ENCODE data around the gene LMAN2L. TPM values are rescaled to one million over a fixed set of nuclear protein-coding genes. Genes with fewer than 3 reads are reported as not detected.

The LMAN2L gene
- total and polyA plus RNA-seq, 2 donors (not counting 1 experiment from before 2014, with no cell fraction given), result 5.7 to 10.7 TPM

DNA sequence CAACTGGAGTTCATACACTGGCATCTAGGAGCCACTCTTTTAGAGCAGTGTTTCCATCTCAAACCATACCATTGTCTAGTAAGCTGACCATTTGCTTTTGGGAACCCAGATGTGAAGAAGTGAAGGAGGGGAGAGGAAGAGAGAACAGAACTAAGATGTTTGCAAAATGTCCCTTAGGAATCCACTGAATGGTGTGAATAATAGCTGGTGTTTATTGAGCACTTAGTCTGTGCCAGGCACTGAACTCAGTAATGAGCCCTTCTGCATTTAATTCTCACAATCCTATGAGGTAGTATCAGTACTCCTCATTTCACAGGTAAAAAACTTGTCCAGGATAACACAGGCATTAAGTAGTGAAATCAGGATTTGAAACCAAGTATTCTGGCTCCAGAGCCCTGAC, 23.5 kb downstream of the LMAN2L start:
- Histone ChIP-seq H2AFZ (ENCODE audit: insufficient read depth, low read depth, low read length, poor library complexity, severe bottlenecking) (no peak overlapping the region), H3K9ac (ENCODE audit: low read length) (no peak overlapping the region), H3K36me3 (replicated peaks in 1 of 2; ENCODE audit: control extremely low read depth in 1 of 2, control insufficient read depth in 1 of 2, extremely low read depth in 1 of 2, insufficient read depth in 2 of 2, low read length in 1 of 2) (peaks cover 3 to 14% of the 10 kb centered on the region in 2 experiments), H4K20me1 (ENCODE audit: control insufficient read depth, insufficient read depth, low read length, poor library complexity, severe bottlenecking) (no peaks in the 10 kb centered on the region), H3K9me3 (ENCODE audit: control extremely low read depth in 1 of 3, control insufficient read depth in 2 of 3, insufficient read depth in 1 of 3, low read length in 2 of 3) (no peaks in the 10 kb centered on the region), H3K27ac (ENCODE audit: low read length in 2 of 2) (no peak overlapping the region), H3K4me1 (ENCODE audit: control insufficient read depth in 2 of 2, insufficient read depth in 2 of 2, low read length in 2 of 2) (no peaks in the 10 kb centered on the region), H3K79me2 (ENCODE audit: control insufficient read depth, insufficient read depth, low read length) (no peaks in the 10 kb centered on the region), H3K4me3 (ENCODE audit: control extremely low read depth in 1 of 5, extremely low read depth in 1 of 5, insufficient read depth in 1 of 5, low read depth in 2 of 5, low read length in 4 of 5) (no peak overlapping the region), H3K27me3 (replicated peaks in 1 of 4; ENCODE audit: control extremely low read depth in 1 of 4, control insufficient read depth in 3 of 4, insufficient read depth in 4 of 4, low read length in 3 of 4) (no peaks in the 10 kb centered on the region), H3K4me2 (replicated peaks; ENCODE audit: low read depth, low read length, poor library complexity, severe bottlenecking) (no peak overlapping the region)
- Mint-ChIP-seq H3K27ac (no peak overlapping the region), H3K4me3 (no peak overlapping the region), H3K9me3 (ENCODE audit: insufficient read depth) (no peaks in the 10 kb centered on the region), H3K4me1 (no peaks in the 10 kb centered on the region), H3K27me3 (no peaks in the 10 kb centered on the region)
- ChIA-PET CTCF (no interaction called here), POLR2A (no interaction called here)
- no peak for TF ChIP-seq EZH2 (IDR thresholded peaks at IDR 0.05; ENCODE audit: borderline replicate concordance, insufficient read depth, low read depth, low read length, poor library complexity, severe bottlenecking)
- TF ChIP-seq, protein P1, sequence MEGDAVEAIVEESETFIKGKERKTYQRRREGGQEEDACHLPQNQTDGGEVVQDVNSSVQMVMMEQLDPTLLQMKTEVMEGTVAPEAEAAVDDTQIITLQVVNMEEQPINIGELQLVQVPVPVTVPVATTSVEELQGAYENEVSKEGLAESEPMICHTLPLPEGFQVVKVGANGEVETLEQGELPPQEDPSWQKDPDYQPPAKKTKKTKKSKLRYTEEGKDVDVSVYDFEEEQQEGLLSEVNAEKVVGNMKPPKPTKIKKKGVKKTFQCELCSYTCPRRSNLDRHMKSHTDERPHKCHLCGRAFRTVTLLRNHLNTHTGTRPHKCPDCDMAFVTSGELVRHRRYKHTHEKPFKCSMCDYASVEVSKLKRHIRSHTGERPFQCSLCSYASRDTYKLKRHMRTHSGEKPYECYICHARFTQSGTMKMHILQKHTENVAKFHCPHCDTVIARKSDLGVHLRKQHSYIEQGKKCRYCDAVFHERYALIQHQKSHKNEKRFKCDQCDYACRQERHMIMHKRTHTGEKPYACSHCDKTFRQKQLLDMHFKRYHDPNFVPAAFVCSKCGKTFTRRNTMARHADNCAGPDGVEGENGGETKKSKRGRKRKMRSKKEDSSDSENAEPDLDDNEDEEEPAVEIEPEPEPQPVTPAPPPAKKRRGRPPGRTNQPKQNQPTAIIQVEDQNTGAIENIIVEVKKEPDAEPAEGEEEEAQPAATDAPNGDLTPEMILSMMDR (IDR thresholded peaks at IDR 0.05), result no peak
- intact Hi-C loops (cut with micrococcal nuclease), result no loop called here
- ATAC-seq (ENCODE audit: low read depth) (no peak), DNase-seq (no peak)

DNA sequence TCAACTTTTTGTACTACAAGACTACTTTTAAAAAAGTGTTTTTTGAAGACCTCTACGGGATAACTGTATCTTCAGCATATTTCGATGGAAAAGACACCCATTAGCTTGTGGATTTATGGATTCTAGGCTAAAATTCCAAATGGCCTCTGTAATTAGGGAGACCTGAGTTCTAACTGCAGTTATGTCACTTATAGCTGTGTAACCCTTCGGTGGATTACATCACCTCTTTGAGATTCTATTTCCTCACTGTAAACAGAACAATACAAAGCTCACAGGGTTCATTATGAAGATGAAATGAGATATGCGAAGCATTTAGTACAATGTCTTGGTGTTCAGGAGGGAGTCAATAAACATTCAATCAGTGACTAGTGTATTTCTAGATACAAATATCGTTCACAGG, 24.2 kb downstream of the LMAN2L start:
- no peak for DNase-seq
- Mint-ChIP-seq H3K4me1 (no peaks in the 10 kb centered on the region), H3K27me3 (no peaks in the 10 kb centered on the region), H3K9me3 (ENCODE audit: insufficient read depth) (no peaks in the 10 kb centered on the region), H3K27ac (no peak overlapping the region), H3K4me3 (no peak overlapping the region)
- H3K9me3 ChIP-seq (ENCODE audit: control extremely low read depth in 1 of 3, control insufficient read depth in 2 of 3, insufficient read depth in 1 of 3, low read length in 2 of 3), result no peaks in the 10 kb centered on the region
- CTCF ChIA-PET, result no interaction called here
- no peaks in the 10 kb centered on the region for H3K79me2 ChIP-seq (ENCODE audit: control insufficient read depth, insufficient read depth, low read length)
- TF ChIP-seq EZH2 (IDR thresholded peaks at IDR 0.05; ENCODE audit: borderline replicate concordance, insufficient read depth, low read depth, low read length, poor library complexity, severe bottlenecking), result no peak
- TF ChIP-seq, protein P1 (IDR thresholded peaks at IDR 0.05), result no peak
- no peak overlapping the region for H3K9ac ChIP-seq (ENCODE audit: low read length)
- no peak overlapping the region for H2AFZ ChIP-seq (ENCODE audit: insufficient read depth, low read depth, low read length, poor library complexity, severe bottlenecking)
- WGBS (ENCODE audit: insufficient coverage), result no CpG with 5 or more reads among the region's 5 CpGs
- H3K36me3 ChIP-seq (replicated peaks in 1 of 2; ENCODE audit: control extremely low read depth in 1 of 2, control insufficient read depth in 1 of 2, extremely low read depth in 1 of 2, insufficient read depth in 2 of 2, low read length in 1 of 2), result peaks cover 7 to 21% of the 10 kb centered on the region in 2 experiments
- no peaks in the 10 kb centered on the region for H4K20me1 ChIP-seq (ENCODE audit: control insufficient read depth, insufficient read depth, low read length, poor library complexity, severe bottlenecking)
- H3K4me2 ChIP-seq (replicated peaks; ENCODE audit: low read depth, low read length, poor library complexity, severe bottlenecking), result no peak overlapping the region
- no peaks in the 10 kb centered on the region for H3K4me1 ChIP-seq (ENCODE audit: control insufficient read depth in 2 of 2, insufficient read depth in 2 of 2, low read length in 2 of 2)
- H3K4me3 ChIP-seq (ENCODE audit: control extremely low read depth in 1 of 5, extremely low read depth in 1 of 5, insufficient read depth in 1 of 5, low read depth in 2 of 5, low read length in 4 of 5), result no peak overlapping the region
- intact Hi-C loops (cut with micrococcal nuclease), result no loop called here
- ATAC-seq (ENCODE audit: low read depth), result no peak
- POLR2A ChIA-PET, result no interaction called here
- H3K27me3 ChIP-seq (replicated peaks in 1 of 4; ENCODE audit: control extremely low read depth in 1 of 4, control insufficient read depth in 3 of 4, insufficient read depth in 4 of 4, low read length in 3 of 4), result no peaks in the 10 kb centered on the region
- H3K27ac ChIP-seq (ENCODE audit: low read length in 2 of 2), result no peak overlapping the region

All from B cell (primary cell).